Osteocyte (in vitro differentiated cells): ENCODE results near the gene WWP2. TPM values are rescaled to one million over a fixed set of nuclear protein-coding genes. Genes with fewer than 3 reads are reported as not detected.
A peak's percentile ranks its signal among the peaks of the same experiment; 100 is the strongest.

Experiments
- DNase-seq: peaks from one replicate; pipeline ENCODE4 v3.0.0; 2021; ENCODE audit warnings: mixed read lengths; ENCODE audit not compliant: unreplicated experiment; ENCODE audit errors: extremely low spot score
- H3K27ac Mint-ChIP-seq: one replicate; pipeline ENCODE4 v1.8.0; 2021; ENCODE audit warnings: mild to moderate bottlenecking, mixed read lengths; ENCODE audit not compliant: unreplicated experiment
- H3K27me3 Mint-ChIP-seq: one replicate; pipeline ENCODE4 v1.8.0; 2021; ENCODE audit warnings: mixed read lengths; ENCODE audit not compliant: unreplicated experiment
- H3K36me3 Mint-ChIP-seq: one replicate; pipeline ENCODE4 v1.8.0; 2021; ENCODE audit warnings: mixed read lengths; ENCODE audit not compliant: unreplicated experiment
- H3K4me1 Mint-ChIP-seq: one replicate; pipeline ENCODE4 v1.8.0; 2021; ENCODE audit warnings: mixed read lengths; ENCODE audit not compliant: unreplicated experiment
- H3K4me3 Mint-ChIP-seq: one replicate; pipeline ENCODE4 v1.8.0; 2021; ENCODE audit warnings: mild to moderate bottlenecking, moderate library complexity, mixed read lengths; ENCODE audit not compliant: unreplicated experiment
- H3K9me3 Mint-ChIP-seq: one replicate; pipeline ENCODE4 v1.8.0; 2021; ENCODE audit warnings: mixed read lengths; ENCODE audit not compliant: unreplicated experiment
- CTCF ChIP-seq: fragments of 200-600 bp; sonication (generic); IDR thresholded peaks from 2 replicates; pipeline ENCODE4 v1.5.0; 2021; ENCODE audit warnings: antibody characterized with exemption, mild to moderate bottlenecking, moderate library complexity
- total RNA-seq: library from RNA; stranded (reverse); gene quantifications from 2 replicates; pipeline ENCODE4 v1.2.1, GENCODE V29; 2021

WWP2 gene
- total RNA-seq, 1 donor from 2014 or later, result 36.2 TPM

GRCh38 chr16:69903865-69904415, 141.8 kb downstream of the WWP2 start:
- H3K36me3 Mint-ChIP-seq, result peaks cover 6% of the 10 kb centered on the region
- H3K4me3 Mint-ChIP-seq, result no peak overlapping the region
- no peaks in the 10 kb centered on the region for H3K9me3 Mint-ChIP-seq
- no peaks in the 10 kb centered on the region for H3K27me3 Mint-ChIP-seq
- no peak for DNase-seq
- no peak for TF ChIP-seq CTCF
- H3K27ac Mint-ChIP-seq, result no peak overlapping the region
- peaks cover 16% of the 10 kb centered on the region for H3K4me1 Mint-ChIP-seq

- no peak for TF ChIP-seq CTCF
- Mint-ChIP-seq H3K36me3 (peaks cover 11% of the 10 kb centered on the region), H3K4me1 (peaks cover 16% of the 10 kb centered on the region), H3K9me3 (no peaks in the 10 kb centered on the region), H3K27me3 (no peaks in the 10 kb centered on the region), H3K27ac (no peak overlapping the region), H3K4me3 (no peak overlapping the region)
- DNase-seq, result no peak
These were observed 142.5 kb downstream of the WWP2 start for GRCh38 chr16:69904495-69905170.

- Mint-ChIP-seq H3K36me3 (peaks cover 15% of the 10 kb centered on the region), H3K4me3 (no peak overlapping the region), H3K9me3 (no peaks in the 10 kb centered on the region), H3K27ac (no peak overlapping the region), H3K27me3 (no peaks in the 10 kb centered on the region), H3K4me1 (peaks cover 16% of the 10 kb centered on the region)
- no peak for TF ChIP-seq CTCF
- no peak for DNase-seq
These were observed 143.0 kb downstream of the WWP2 start for GRCh38 chr16:69905171-69905555.

GRCh38 chr16:69906838-69907401, 144.8 kb downstream of the WWP2 start:
- Mint-ChIP-seq H3K36me3 (peaks cover 15% of the 10 kb centered on the region), H3K4me1 (peaks cover 16% of the 10 kb centered on the region), H3K4me3 (no peak overlapping the region), H3K27ac (peak overlapping the region; percentile 4), H3K27me3 (no peaks in the 10 kb centered on the region), H3K9me3 (no peaks in the 10 kb centered on the region)
- TF ChIP-seq CTCF, result no peak
- DNase-seq, result no peak

- peaks cover 12% of the 10 kb centered on the region for H3K36me3 Mint-ChIP-seq
- H3K9me3 Mint-ChIP-seq, result no peaks in the 10 kb centered on the region
- TF ChIP-seq CTCF, result no peak
- H3K4me3 Mint-ChIP-seq, result no peak overlapping the region
- no peak for DNase-seq
- peaks cover 15% of the 10 kb centered on the region for H3K4me1 Mint-ChIP-seq
- H3K27ac Mint-ChIP-seq, result no peak overlapping the region
- H3K27me3 Mint-ChIP-seq, result no peaks in the 10 kb centered on the region
These were observed 146.9 kb downstream of the WWP2 start for GRCh38 chr16:69909043-69909442.
